ENCODE measurements around the gene UBE2G2.

Gene UBE2G2

GRCh38 chr21:44829507-44830092 lies 28.0 kb upstream of the UBE2G2 start:
- ATAC-seq (replicated peaks) (peak; percentile 86), DNase-seq (no peak)
- Mint-ChIP-seq H3K4me1 (peaks cover 16 to 30% of the 10 kb centered on the region in 2 donors), H3K36me3 (peaks cover 13 to 14% of the 10 kb centered on the region in 2 donors), H3K9me3 (peaks cover 10 to 16% of the 10 kb centered on the region in 2 donors), H3K27ac (peak overlapping the region; percentile 72), H3K4me3 (peak overlapping the region in 1 of 2 donors; percentile 8), H3K27me3 (peaks cover 0 to 7% of the 10 kb centered on the region in 2 donors)

- no peak for ATAC-seq (replicated peaks)
Observed at GRCh38 chr21:44828362-44829056, 26.9 kb upstream of the UBE2G2 start.

GRCh38 chr21:44823179-44823660 lies 21.6 kb upstream of the UBE2G2 start:
- peaks cover 24% of the 10 kb centered on the region in 2 donors for H3K9me3 Mint-ChIP-seq
- H3K4me1 Mint-ChIP-seq = peaks cover 0 to 2% of the 10 kb centered on the region in 2 donors
- H3K4me3 Mint-ChIP-seq = no peak overlapping the region
- H3K27ac Mint-ChIP-seq = no peak overlapping the region
- ATAC-seq (replicated peaks) (no peak), DNase-seq (no peak)
- H3K36me3 Mint-ChIP-seq = peaks cover 13 to 28% of the 10 kb centered on the region in 2 donors
- peaks cover 4 to 7% of the 10 kb centered on the region in 2 donors for H3K27me3 Mint-ChIP-seq

More at GRCh38 chr21:44828362-44829056, 26.9 kb upstream of the UBE2G2 start:
- Mint-ChIP-seq H3K9me3 (peaks cover 13 to 19% of the 10 kb centered on the region in 2 donors), H3K36me3 (peaks cover 16 to 17% of the 10 kb centered on the region in 2 donors), H3K4me1 (peaks cover 16 to 30% of the 10 kb centered on the region in 2 donors), H3K27me3 (peaks cover 0 to 7% of the 10 kb centered on the region in 2 donors), H3K4me3 (no peak overlapping the region), H3K27ac (no peak overlapping the region)
- no peak for DNase-seq

GRCh38 chr21:44822484-44823178 lies 21.0 kb upstream of the UBE2G2 start:
- H3K36me3 Mint-ChIP-seq = peaks cover 9 to 22% of the 10 kb centered on the region in 2 donors
- peaks cover 0 to 2% of the 10 kb centered on the region in 2 donors for H3K4me1 Mint-ChIP-seq
- DNase-seq (no peak), ATAC-seq (replicated peaks) (no peak)
- peaks cover 4 to 6% of the 10 kb centered on the region in 2 donors for H3K27me3 Mint-ChIP-seq
- H3K27ac Mint-ChIP-seq = no peak overlapping the region
- H3K9me3 Mint-ChIP-seq = peaks cover 18 to 20% of the 10 kb centered on the region in 2 donors
- no peak overlapping the region for H3K4me3 Mint-ChIP-seq

- Mint-ChIP-seq H3K27me3 (peaks cover 0 to 4% of the 10 kb centered on the region in 2 donors), H3K36me3 (peaks cover 8 to 20% of the 10 kb centered on the region in 2 donors), H3K9me3 (peaks cover 12 to 16% of the 10 kb centered on the region in 2 donors), H3K4me3 (no peak overlapping the region), H3K4me1 (peaks cover 10 to 16% of the 10 kb centered on the region in 2 donors), H3K27ac (no peak overlapping the region)
- ATAC-seq (replicated peaks) (no peak), DNase-seq (no peak)
Observed at GRCh38 chr21:44820851-44821250, 19.2 kb upstream of the UBE2G2 start.

- DNase-seq (no peak), ATAC-seq (replicated peaks) (no peak)
- H3K4me3 Mint-ChIP-seq = peak overlapping the region; percentile 32 to 56
- H3K4me1 Mint-ChIP-seq = peaks cover 13 to 29% of the 10 kb centered on the region in 2 donors
- peaks cover 12 to 16% of the 10 kb centered on the region in 2 donors for H3K9me3 Mint-ChIP-seq
- peaks cover 0 to 4% of the 10 kb centered on the region in 2 donors for H3K27me3 Mint-ChIP-seq
- H3K36me3 Mint-ChIP-seq = peaks cover 10 to 26% of the 10 kb centered on the region in 2 donors
- peak overlapping the region; percentile 51 for H3K27ac Mint-ChIP-seq
Observed at GRCh38 chr21:44819283-44820243, 17.9 kb upstream of the UBE2G2 start.

GRCh38 chr21:44818640-44819011 lies 17.0 kb upstream of the UBE2G2 start:
- peaks cover 0 to 4% of the 10 kb centered on the region in 2 donors for H3K27me3 Mint-ChIP-seq
- peaks cover 8 to 24% of the 10 kb centered on the region in 2 donors for H3K36me3 Mint-ChIP-seq
- H3K4me3 Mint-ChIP-seq = peak overlapping the region; percentile 62 to 87
- H3K4me1 Mint-ChIP-seq = peaks cover 14 to 38% of the 10 kb centered on the region in 2 donors
- peaks cover 10 to 14% of the 10 kb centered on the region in 2 donors for H3K9me3 Mint-ChIP-seq
- no peak for DNase-seq
- no peak for ATAC-seq (replicated peaks)
- H3K27ac Mint-ChIP-seq = peak overlapping the region; percentile 76

- peak; percentile 81 to 84 for ATAC-seq (replicated peaks)
- Mint-ChIP-seq H3K4me1 (peaks cover 12 to 43% of the 10 kb centered on the region in 2 donors), H3K27ac (peak within 1 kb of the TSS; percentile 76)
Observed at GRCh38 chr21:44817914-44818639, 16.5 kb upstream of the UBE2G2 start, which contains the start of gene SUMO3. TSS of gene SUMO3 (minus strand) at chr21:44818062. CDS start at chr21:44817968, 94 bp downstream.

GRCh38 chr21:44817506-44817880 lies 15.9 kb upstream of the UBE2G2 start:
- Mint-ChIP-seq H3K9me3 (peaks cover 3 to 6% of the 10 kb centered on the region in 2 donors), H3K27me3 (peaks cover 0 to 4% of the 10 kb centered on the region in 2 donors), H3K4me1 (peaks cover 12 to 43% of the 10 kb centered on the region in 2 donors), H3K27ac (peak overlapping the region; percentile 75), H3K36me3 (peaks cover 11 to 20% of the 10 kb centered on the region in 2 donors), H3K4me3 (peak overlapping the region; percentile 76 to 87)
- peak; percentile 80 for DNase-seq
- peak; percentile 83 to 86 for ATAC-seq (replicated peaks)

More at GRCh38 chr21:44817914-44818639, 16.5 kb upstream of the UBE2G2 start, which contains the start of gene SUMO3:
- peak; percentile 87 for DNase-seq
- peaks cover 0 to 4% of the 10 kb centered on the region in 2 donors for H3K27me3 Mint-ChIP-seq
- H3K9me3 Mint-ChIP-seq = peaks cover 5 to 10% of the 10 kb centered on the region in 2 donors
- peak within 1 kb of the TSS; percentile 76 to 87 for H3K4me3 Mint-ChIP-seq
- H3K36me3 Mint-ChIP-seq = peaks cover 7 to 21% of the 10 kb centered on the region in 2 donors

GRCh38 chr21:44816761-44817505 lies 15.3 kb upstream of the UBE2G2 start:
- no peak for DNase-seq
- peak overlapping the region; percentile 90 for H3K27ac Mint-ChIP-seq
- H3K27me3 Mint-ChIP-seq = peaks cover 0 to 4% of the 10 kb centered on the region in 2 donors
- peak overlapping the region; percentile 85 to 87 for H3K4me3 Mint-ChIP-seq
- peaks cover 15 to 18% of the 10 kb centered on the region in 2 donors for H3K36me3 Mint-ChIP-seq
- H3K9me3 Mint-ChIP-seq = peaks cover 0 to 4% of the 10 kb centered on the region in 2 donors
- peaks cover 14 to 43% of the 10 kb centered on the region in 2 donors for H3K4me1 Mint-ChIP-seq
- ATAC-seq (replicated peaks) = no peak

GRCh38 chr21:44815852-44816628 lies 14.4 kb upstream of the UBE2G2 start:
- H3K27me3 Mint-ChIP-seq = peaks cover 0 to 4% of the 10 kb centered on the region in 2 donors
- peak overlapping the region; percentile 85 to 87 for H3K4me3 Mint-ChIP-seq
- peaks cover 0 to 4% of the 10 kb centered on the region in 2 donors for H3K9me3 Mint-ChIP-seq
- H3K36me3 Mint-ChIP-seq = peaks cover 22 to 24% of the 10 kb centered on the region in 2 donors
- peaks cover 15 to 51% of the 10 kb centered on the region in 2 donors for H3K4me1 Mint-ChIP-seq
- DNase-seq (no peak), ATAC-seq (replicated peaks) (no peak)
- H3K27ac Mint-ChIP-seq = peak overlapping the region; percentile 90

Data from stimulated activated naive B cell treated with anti-CD40 and anti-IgM and Interleukin-4, amounts not matched to agents 10 μg/mL and 1 μg/mL and 100 μg/mL, for 72 hours (primary cell).